ENCODE measurements around the gene KRT33B. TPM values are rescaled to one million over a fixed set of nuclear protein-coding genes. Genes with fewer than 3 reads are reported as not detected.
A peak's percentile ranks its signal among the peaks of the same experiment; 100 is the strongest.
"Not testable (repeated sequence)": the region's sequence is repeated elsewhere in the genome, so short reads cannot be mapped to it uniquely, and the experiment has no call there.

Gene KRT33B
- total RNA-seq, 1 experiment from 2014 or later = not detected

- no peak overlapping the region for H3K4me3 Mint-ChIP-seq
- H2BK20ac ChIP-seq (ENCODE audit: low read depth, low read length, poor library complexity, severe bottlenecking) = no peak overlapping the region
- H4K20me1 ChIP-seq (ENCODE audit: control insufficient read depth, insufficient read depth, insufficient read length) = no peaks in the 10 kb centered on the region
- H3K9ac ChIP-seq (ENCODE audit: extremely low read depth, insufficient read length, low read length) = no peak overlapping the region
- H4K91ac ChIP-seq (ENCODE audit: insufficient read length, low read depth, low read length) = no peak overlapping the region
- H4K8ac ChIP-seq (replicated peaks; ENCODE audit: insufficient read length, low read depth, low read length) = no peak overlapping the region
- no CpG with 5 or more reads among the region's 7 CpGs for WGBS (ENCODE audit: extremely low coverage, insufficient read length, low lambda C conversion rate)
- H3K79me2 ChIP-seq (ENCODE audit: insufficient read depth, low read length) = no peaks in the 10 kb centered on the region
- H3K79me1 ChIP-seq (ENCODE audit: insufficient read depth, low read depth, low read length, poor library complexity, severe bottlenecking) = no peaks in the 10 kb centered on the region
- no peak overlapping the region; the same call in 1 of the 2 replicates for H3K14ac ChIP-seq (ENCODE audit: insufficient read depth, low read length)
- H3K56ac ChIP-seq (ENCODE audit: insufficient read length, low read depth, low read length) = no peak overlapping the region
- H3K27me3 ChIP-seq (ENCODE audit: insufficient read depth, low read length) = no peaks in the 10 kb centered on the region
- no peaks in the 10 kb centered on the region for H3K4me1 ChIP-seq (ENCODE audit: insufficient read depth, low read length)
- no peak overlapping the region for H2AFZ ChIP-seq (ENCODE audit: low read length)
- H3T11ph ChIP-seq (ENCODE audit: low read length) = no peak overlapping the region
- H2BK5ac ChIP-seq (ENCODE audit: insufficient read length, low read length) = no peak overlapping the region
- no peak overlapping the region for H4K5ac ChIP-seq (ENCODE audit: insufficient read length, low read depth, low read length)
- no peaks in the 10 kb centered on the region for H3K23me2 ChIP-seq (ENCODE audit: insufficient read length, low read depth, low read length, poor library complexity, severe bottlenecking)
- peak; percentile 18 for DNase-seq
- H3K27me3 Mint-ChIP-seq (ENCODE audit: low read depth) = peaks cover 11% of the 10 kb centered on the region
- no peaks in the 10 kb centered on the region for H3K4me1 Mint-ChIP-seq
- no peak for TF ChIP-seq CTCF (conservative IDR thresholded peaks at IDR 0.05)
- H3K9me3 ChIP-seq (ENCODE audit: control insufficient read depth, low read depth, low read length) = no peaks in the 10 kb centered on the region
- H3K4ac ChIP-seq (ENCODE audit: low read depth, low read length) = no peak overlapping the region
- no peak overlapping the region for H2AK5ac ChIP-seq (ENCODE audit: insufficient read length, low read length)
- no peak overlapping the region for H2BK120ac ChIP-seq (ENCODE audit: low read depth, low read length, poor library complexity, severe bottlenecking)
- peaks cover 0 to 3% (median 0%) of the 10 kb centered on the region in 3 experiments; a peak in 2 of 7 replicates for H3K36me3 Mint-ChIP-seq (ENCODE audit: insufficient read depth in 1 of 3, low read depth in 3 of 3)
- H2BK12ac ChIP-seq (ENCODE audit: insufficient read length, low read depth, low read length) = no peak overlapping the region
- H3K27ac ChIP-seq (ENCODE audit: insufficient read length, low read depth, low read length) = no peak overlapping the region
- no peak overlapping the region for H3K4me2 ChIP-seq (ENCODE audit: insufficient read depth, insufficient read length, low read length)
- peaks cover 3 to 5% of the 10 kb centered on the region in 2 experiments; a peak in 4 of 5 replicates for H3K9me3 Mint-ChIP-seq
- H3K23ac ChIP-seq (ENCODE audit: insufficient read length, low read depth, low read length) = no peak overlapping the region
- no peak overlapping the region for H2BK15ac ChIP-seq (ENCODE audit: low read depth, low read length)
- no peak overlapping the region for H3K18ac ChIP-seq (ENCODE audit: insufficient read length, low read depth, low read length)
- no peak overlapping the region for H3K27ac Mint-ChIP-seq
Observed at GRCh38 chr17:41347869-41348760, 21.5 kb downstream of the KRT33B start.

GRCh38 chr17:41346421-41346820 lies 23.2 kb downstream of the KRT33B start:
- H3K27ac ChIP-seq (ENCODE audit: insufficient read length, low read depth, low read length); H3K14ac ChIP-seq (ENCODE audit: insufficient read depth, low read length); H3K27me3 Mint-ChIP-seq (ENCODE audit: low read depth); H3K9ac ChIP-seq (ENCODE audit: extremely low read depth, insufficient read length, low read length); H2BK120ac ChIP-seq (ENCODE audit: low read depth, low read length, poor library complexity, severe bottlenecking); H3K4me3 Mint-ChIP-seq; H3T11ph ChIP-seq (ENCODE audit: low read length); H3K27me3 ChIP-seq (ENCODE audit: insufficient read depth, low read length); H2BK15ac ChIP-seq (ENCODE audit: low read depth, low read length); H3K27ac Mint-ChIP-seq; H2AFZ ChIP-seq (ENCODE audit: low read length); H2BK12ac ChIP-seq (ENCODE audit: insufficient read length, low read depth, low read length); H3K9me3 ChIP-seq (ENCODE audit: control insufficient read depth, low read depth, low read length); H3K4ac ChIP-seq (ENCODE audit: low read depth, low read length); H3K4me1 ChIP-seq (ENCODE audit: insufficient read depth, low read length); H3K23me2 ChIP-seq (ENCODE audit: insufficient read length, low read depth, low read length, poor library complexity, severe bottlenecking); H2BK5ac ChIP-seq (ENCODE audit: insufficient read length, low read length); H3K79me1 ChIP-seq (ENCODE audit: insufficient read depth, low read depth, low read length, poor library complexity, severe bottlenecking); H3K79me2 ChIP-seq (ENCODE audit: insufficient read depth, low read length); H2AK5ac ChIP-seq (ENCODE audit: insufficient read length, low read length); H3K56ac ChIP-seq (ENCODE audit: insufficient read length, low read depth, low read length); H3K4me2 ChIP-seq (ENCODE audit: insufficient read depth, insufficient read length, low read length); H3K4me1 Mint-ChIP-seq; H4K20me1 ChIP-seq (ENCODE audit: control insufficient read depth, insufficient read depth, insufficient read length); H4K91ac ChIP-seq (ENCODE audit: insufficient read length, low read depth, low read length); H4K5ac ChIP-seq (ENCODE audit: insufficient read length, low read depth, low read length); H2BK20ac ChIP-seq (ENCODE audit: low read depth, low read length, poor library complexity, severe bottlenecking); H3K18ac ChIP-seq (ENCODE audit: insufficient read length, low read depth, low read length); DNase-seq; H3K23ac ChIP-seq (ENCODE audit: insufficient read length, low read depth, low read length); H4K8ac ChIP-seq (replicated peaks; ENCODE audit: insufficient read length, low read depth, low read length): not testable (repeated sequence)
- peaks cover 13 to 20% of the 10 kb centered on the region in 2 experiments for H3K9me3 Mint-ChIP-seq
- peaks cover 2 to 19% (median 3%) of the 10 kb centered on the region in 3 experiments for H3K36me3 Mint-ChIP-seq (ENCODE audit: insufficient read depth in 1 of 3, low read depth in 3 of 3)
- no CpG with 5 or more reads among the region's 16 CpGs for WGBS (ENCODE audit: extremely low coverage, insufficient read length, low lambda C conversion rate)

Data from H9 (cell line).